ENCODE data around the gene GJD4.

DNA sequence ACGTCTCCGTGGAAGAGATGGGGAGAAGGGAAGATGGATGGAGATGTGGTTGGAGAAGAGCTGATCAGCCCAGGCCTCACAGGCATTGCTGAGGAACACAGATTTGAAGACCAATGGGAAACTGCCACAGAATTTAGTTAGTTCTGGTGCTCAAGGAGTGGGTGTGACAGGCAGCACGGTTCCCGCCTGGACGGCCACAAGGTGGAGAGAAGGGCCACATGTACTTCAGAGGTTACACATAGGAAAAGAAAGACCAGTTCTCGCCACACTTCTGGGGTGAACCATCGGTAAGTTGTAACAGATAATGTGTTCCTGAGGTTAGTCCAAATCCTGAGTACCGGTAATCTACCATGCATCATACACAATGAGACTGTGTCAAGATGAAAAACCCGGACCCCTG lies 29.5 kb upstream of the GJD4 start:
- TF ChIP-seq CTCF (IDR thresholded peaks at IDR 0.05) = no peak
- TF ChIP-seq POLR2A (IDR thresholded peaks at IDR 0.05) = no peak

All from esophagus squamous epithelium (tissue), 4 donors.